Neuronal stem cell (in vitro differentiated cells): ENCODE data around the gene STEAP3.

Experiments used
- DNase-seq: peaks from one replicate; pipeline ENCODE4 v3.0.0-alpha.2; 2013; ENCODE audit warnings: low spot score
- H2AFZ ChIP-seq: one replicate; pipeline ENCODE4 v1.6.1; 2013; ENCODE audit warnings: mild to moderate bottlenecking, low read length, inconsistent platforms
- H2AK5ac ChIP-seq: 2 replicates; pipeline ENCODE4 v1.6.1; 2013; ENCODE audit warnings: low read depth, mild to moderate bottlenecking, inconsistent platforms, low read length, moderate library complexity, mixed read lengths
- H2BK120ac ChIP-seq: 2 replicates; pipeline ENCODE4 v1.6.1; 2013; ENCODE audit warnings: low read depth, mild to moderate bottlenecking, inconsistent platforms, low read length, moderate library complexity, mixed read lengths
- H2BK12ac ChIP-seq: one replicate; pipeline ENCODE4 v1.6.1; 2013; ENCODE audit warnings: low read length, inconsistent platforms
- H2BK15ac ChIP-seq: 2 replicates; pipeline ENCODE4 v1.6.1; 2013; ENCODE audit warnings: mild to moderate bottlenecking, low read length, inconsistent platforms, mixed read lengths
- H2BK5ac ChIP-seq: one replicate; pipeline ENCODE4 v1.6.1; 2013; ENCODE audit warnings: inconsistent platforms, mild to moderate bottlenecking, low read length, moderate library complexity
- H3K14ac ChIP-seq: one replicate; pipeline ENCODE4 v1.6.1; 2013; ENCODE audit warnings: low read length, inconsistent platforms
- H3K18ac ChIP-seq: 2 replicates; pipeline ENCODE4 v1.6.1; 2013; ENCODE audit warnings: low read length, inconsistent platforms
- H3K23ac ChIP-seq: 2 replicates; pipeline ENCODE4 v1.6.1; 2013; ENCODE audit warnings: low read depth, mild to moderate bottlenecking, mixed read lengths, low read length, inconsistent platforms; ENCODE audit not compliant: poor library complexity
- H3K27ac ChIP-seq: replicated peaks from 3 replicates; pipeline ENCODE4 v1.5.1; 2013; ENCODE audit warnings: low read length, inconsistent platforms
- H3K27me3 ChIP-seq, 3 experiments: 2 replicates each; pipeline ENCODE4 v1.6.1; 2013; ENCODE audit warnings: low read length in 3 of 3, mild to moderate bottlenecking in 2 of 3, inconsistent platforms in 1 of 3, low read depth in 1 of 3, mixed read lengths in 1 of 3, moderate library complexity in 1 of 3; ENCODE audit not compliant: control insufficient read depth in 3 of 3, insufficient read depth in 3 of 3
- H3K36me3 ChIP-seq, 2 donors: replicated peaks in 1 of 2; 2 replicates each; pipeline ENCODE4 v1.6.1; 2013; ENCODE audit warnings: low read length in 2 of 2; ENCODE audit not compliant: control insufficient read depth in 2 of 2, insufficient read depth in 2 of 2
- H3K4ac ChIP-seq: 2 replicates; pipeline ENCODE4 v1.6.1; 2013; ENCODE audit warnings: inconsistent platforms, mild to moderate bottlenecking, low read length, moderate library complexity
- H3K4me1 ChIP-seq, 2 donors: 1 replicate in 1 of 2; 2 replicates in 1 of 2; pipeline ENCODE4 v1.6.1; 2013; ENCODE audit warnings: low read length in 2 of 2, low read depth in 1 of 2; ENCODE audit not compliant: control insufficient read depth in 2 of 2, insufficient read depth in 1 of 2
- H3K4me2 ChIP-seq: one replicate; pipeline ENCODE4 v1.6.1; 2013; ENCODE audit warnings: mild to moderate bottlenecking, low read length, inconsistent platforms; ENCODE audit not compliant: insufficient read depth, poor library complexity, severe bottlenecking
- H3K4me3 ChIP-seq, 2 donors: 2 replicates each; pipeline ENCODE4 v1.5.1; 2013; ENCODE audit warnings: low read length in 2 of 2, mild to moderate bottlenecking in 2 of 2, inconsistent platforms in 1 of 2, moderate library complexity in 1 of 2
- H3K79me1 ChIP-seq: one replicate; pipeline ENCODE4 v1.6.1; 2013; ENCODE audit warnings: low read depth, mild to moderate bottlenecking, inconsistent platforms, low read length, moderate library complexity
- H3K9ac ChIP-seq: one replicate; pipeline ENCODE4 v1.6.1; 2013; ENCODE audit warnings: mild to moderate bottlenecking, low read depth, low read length, inconsistent platforms; ENCODE audit not compliant: poor library complexity
- H3K9me3 ChIP-seq, 2 donors: replicated peaks in 1 of 2; 2 replicates each; pipeline versions ENCODE3 to v1.6.1; 2013; ENCODE audit warnings: low read length in 2 of 2, mild to moderate bottlenecking in 2 of 2, inconsistent platforms in 1 of 2, low read depth in 1 of 2, mixed read lengths in 1 of 2, moderate library complexity in 1 of 2; ENCODE audit not compliant: control insufficient read depth in 2 of 2, insufficient read depth in 1 of 2
- H4K8ac ChIP-seq: one replicate; pipeline ENCODE4 v1.6.1; 2013; ENCODE audit warnings: low read depth, mild to moderate bottlenecking, inconsistent platforms, low read length, moderate library complexity
- H4K91ac ChIP-seq: one replicate; pipeline ENCODE4 v1.6.1; 2013; ENCODE audit warnings: low read length, low read depth, mild to moderate bottlenecking, inconsistent platforms; ENCODE audit not compliant: poor library complexity
- WGBS, 2 donors: extraction: QIAGEN DNeasy Blood & Tissue Kit; methylation state at CpG; one replicate each; pipeline ENCODE4 v1.1.7; 2013; ENCODE audit warnings: missing lambda C conversion rate in 2 of 2, mixed read lengths in 1 of 2; ENCODE audit not compliant: insufficient read length in 2 of 2, insufficient replicate concordance in 1 of 2; ENCODE audit errors: extremely low coverage in 2 of 2; 5-methylcytosine and 5-hydroxymethylcytosine counted together

STEAP3 gene

DNA sequence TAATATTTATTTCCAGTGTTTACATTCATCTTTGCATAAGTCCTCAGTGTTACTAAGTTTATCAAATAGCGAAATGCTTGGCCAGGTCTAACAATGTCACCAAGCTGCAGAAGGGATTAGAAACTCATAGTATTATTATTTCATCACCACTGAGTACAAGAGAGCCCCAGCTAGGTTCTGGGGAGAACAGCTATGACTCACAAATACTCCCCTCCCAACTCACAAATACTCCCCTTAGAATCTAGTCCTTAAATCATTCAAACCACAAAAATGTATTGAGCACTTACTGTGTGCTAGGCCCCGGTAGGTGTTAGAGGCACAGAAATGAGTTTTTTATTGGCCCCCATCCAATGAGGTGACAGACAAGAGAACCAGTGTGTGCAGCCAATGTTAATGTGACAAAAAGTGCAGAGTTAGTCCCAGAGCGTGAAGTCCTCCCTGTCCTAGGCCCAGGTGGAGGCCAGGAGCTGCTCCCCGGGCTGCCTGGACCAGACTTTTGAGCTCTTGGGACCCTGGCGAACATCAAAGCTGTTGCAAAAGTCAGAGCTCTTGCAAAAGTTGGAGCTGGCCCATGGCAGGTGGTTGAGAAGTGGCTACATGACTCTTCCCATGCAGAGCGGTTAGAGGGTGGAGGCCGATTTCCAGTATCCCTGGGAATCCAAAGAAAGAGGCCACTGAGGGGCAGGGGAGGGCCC is 9.8 kb downstream of the STEAP3 start:
- H2AFZ ChIP-seq, result no peak overlapping the region
- no peak overlapping the region for H4K91ac ChIP-seq
- H3K36me3 ChIP-seq, result no peaks in the 10 kb centered on the region
- H3K4ac ChIP-seq, result no peak overlapping the region
- no CpG with 5 or more reads among the region's 7 CpGs for WGBS, 2 donors
- no peak overlapping the region for H3K9ac ChIP-seq
- H2AK5ac ChIP-seq, result no peak overlapping the region
- no peak overlapping the region for H3K4me3 ChIP-seq
- H3K4me2 ChIP-seq, result no peak overlapping the region
- peaks cover 0 to 41% (median 0%) of the 10 kb centered on the region in 3 experiments for H3K27me3 ChIP-seq
- no peaks in the 10 kb centered on the region for H3K79me1 ChIP-seq
- no peak overlapping the region for H4K8ac ChIP-seq
- DNase-seq, result no peak
- H3K23ac ChIP-seq, result no peak overlapping the region
- H3K18ac ChIP-seq, result peak overlapping the region; percentile 18
- no peak overlapping the region for H2BK15ac ChIP-seq
- H2BK120ac ChIP-seq, result no peak overlapping the region
- no peak overlapping the region for H2BK5ac ChIP-seq
- H3K9me3 ChIP-seq, result no peaks in the 10 kb centered on the region
- H2BK12ac ChIP-seq, result no peak overlapping the region
- peaks cover 0 to 21% of the 10 kb centered on the region in 2 donors for H3K4me1 ChIP-seq
- no peak overlapping the region for H3K27ac ChIP-seq
- no peak overlapping the region for H3K14ac ChIP-seq

DNA sequence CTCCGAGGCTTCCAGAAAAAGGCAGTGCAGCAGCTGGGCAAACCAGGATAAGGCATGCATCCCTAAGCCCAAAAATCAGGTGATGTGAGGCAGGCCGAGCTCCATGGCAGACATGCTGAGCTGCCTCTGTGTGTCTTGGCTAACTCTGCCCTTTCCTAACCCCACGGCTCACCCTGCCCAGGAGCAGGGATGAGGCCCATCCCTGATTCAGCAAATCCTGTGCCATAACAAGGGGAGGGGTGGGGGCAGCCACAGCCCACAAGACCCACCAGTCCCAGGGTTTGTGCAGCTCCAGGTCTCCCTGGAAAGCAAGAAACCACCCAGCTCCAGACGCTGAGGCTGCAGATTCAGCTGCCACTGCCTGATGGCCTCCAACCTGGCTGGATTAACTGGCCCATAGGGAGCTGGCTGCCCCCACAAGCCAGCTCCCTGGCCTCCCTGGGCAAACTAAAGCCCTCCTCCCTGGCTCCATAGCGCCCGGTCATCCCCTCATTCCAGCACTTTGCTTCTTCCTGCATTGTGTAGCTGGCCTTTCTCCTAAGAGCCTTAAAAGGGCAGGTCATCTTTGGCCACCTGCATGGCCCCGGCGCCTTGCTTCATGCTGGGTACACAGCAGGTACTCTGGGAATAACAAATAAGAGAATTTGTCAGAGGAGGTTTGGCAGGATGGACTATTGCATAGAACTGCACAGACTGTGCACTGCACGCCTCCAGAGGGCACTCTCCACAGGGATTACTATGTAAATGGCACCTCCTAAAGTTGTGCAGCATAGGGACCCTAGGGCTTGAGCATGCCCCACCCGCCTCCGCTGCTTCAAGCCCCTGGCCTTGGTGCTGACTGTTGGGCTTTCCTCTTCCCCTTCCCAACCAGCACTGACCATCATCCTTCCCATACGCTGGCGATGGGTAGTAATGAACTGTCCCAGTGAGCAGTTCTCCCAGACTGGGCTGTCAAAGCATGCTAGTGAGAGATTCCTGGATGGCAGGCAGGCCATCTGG is 10.7 kb downstream of the STEAP3 start:
- DNase-seq, result peak; percentile 65

DNA sequence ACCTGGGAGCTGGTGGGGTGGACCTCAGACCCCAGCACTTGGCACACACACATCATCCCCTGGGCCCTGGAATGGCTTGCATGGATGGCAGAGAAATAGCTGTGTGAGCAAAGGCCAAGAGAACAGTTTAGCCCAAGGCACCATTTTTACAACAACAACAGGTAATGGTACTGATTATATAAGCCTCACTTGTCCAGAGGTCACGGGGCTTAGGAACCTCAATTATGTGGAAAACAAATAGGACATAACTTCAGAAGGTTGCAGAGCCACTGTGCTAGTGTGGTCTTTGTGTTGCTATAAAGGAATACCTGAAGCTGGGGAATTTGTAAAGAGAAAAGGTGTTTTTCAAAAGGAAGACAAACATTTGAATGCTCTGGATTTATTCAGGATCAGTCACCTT is 13.2 kb downstream of the STEAP3 start:
- Histone ChIP-seq H2AFZ (no peak overlapping the region), H3K4me2 (no peak overlapping the region), H3K23ac (no peak overlapping the region), H2BK15ac (no peak overlapping the region), H3K4ac (no peak overlapping the region), H3K9ac (no peak overlapping the region), H3K14ac (no peak overlapping the region), H3K79me1 (no peaks in the 10 kb centered on the region), H3K18ac (peak overlapping the region; percentile 45), H2BK120ac (peak overlapping the region; percentile 73), H2BK5ac (no peak overlapping the region), H2AK5ac (no peak overlapping the region), H3K9me3 (no peaks in the 10 kb centered on the region), H4K8ac (no peak overlapping the region), H3K4me1 (peaks cover 7 to 20% of the 10 kb centered on the region in 2 donors), H3K27me3 (peaks cover 0 to 42% (median 0%) of the 10 kb centered on the region in 3 experiments), H3K36me3 (no peaks in the 10 kb centered on the region), H4K91ac (no peak overlapping the region), H3K27ac (no peak overlapping the region), H3K4me3 (no peak overlapping the region), H2BK12ac (no peak overlapping the region)
- no peak for DNase-seq
- no CpG with 5 or more reads among the region's 1 CpG for WGBS, 2 donors

More for the DNA sequence above, 10.7 kb downstream of the STEAP3 start:
- Histone ChIP-seq H3K36me3 (no peaks in the 10 kb centered on the region), H2AFZ (no peak overlapping the region), H2BK15ac (no peak overlapping the region), H3K4ac (no peak overlapping the region), H3K14ac (no peak overlapping the region), H3K18ac (no peak overlapping the region), H3K4me2 (no peak overlapping the region), H2BK12ac (no peak overlapping the region), H2BK5ac (no peak overlapping the region), H3K79me1 (no peaks in the 10 kb centered on the region), H3K23ac (no peak overlapping the region), H3K27ac (no peak overlapping the region), H3K9ac (no peak overlapping the region), H3K4me1 (peaks cover 0 to 21% of the 10 kb centered on the region in 2 donors), H2AK5ac (no peak overlapping the region), H3K9me3 (no peaks in the 10 kb centered on the region), H3K27me3 (peaks cover 0 to 41% (median 0%) of the 10 kb centered on the region in 3 experiments), H2BK120ac (no peak overlapping the region), H3K4me3 (no peak overlapping the region), H4K8ac (no peak overlapping the region), H4K91ac (no peak overlapping the region)
- WGBS, 2 donors, result no CpG with 5 or more reads among the region's 13 CpGs
